Naive thymus-derived CD4-positive, alpha-beta T cell (primary cell): ENCODE data around the gene ARHGEF16. TPM values are rescaled to one million over a fixed set of nuclear protein-coding genes. Genes with fewer than 3 reads are reported as not detected.

Experiments
- ATAC-seq: fragments of 150-1000 bp; cut with Tn5 transposase; 2 replicates; pipeline ENCODE4 v1.10.0; 2021; ENCODE audit warnings: mild to moderate bottlenecking, moderate library complexity
- CTCF ChIA-PET: fragments of 350-600 bp; sonication (Branson Sonifier 250); formaldehyde crosslinking; loops from one replicate; lab custom pipeline; 2021; ENCODE audit warnings: antibody characterized with exemption; lab: Charles Lee
- POLR2A ChIA-PET: fragments of 350-600 bp; sonication (Branson Sonifier 250); formaldehyde crosslinking; loops from one replicate; lab custom pipeline; 2021; ENCODE audit warnings: antibody characterized with exemption, inconsistent platforms; lab: Charles Lee
- DNase-seq, 9 donors: peaks; one replicate each; pipeline versions ENCODE4 v3.0.0 to v3.0.0-alpha.2; 2020 to 2022; ENCODE audit warnings: mixed read lengths in 1 of 9
- H3K27ac ChIP-seq: one replicate; pipeline ENCODE4 v1.7.0; 2013; ENCODE audit warnings: mild to moderate bottlenecking, low read depth, low read length, moderate library complexity
- H3K27me3 ChIP-seq, 2 donors: one replicate each; pipeline ENCODE4 v1.7.0; 2013; ENCODE audit warnings: low read length in 2 of 2, mild to moderate bottlenecking in 2 of 2, moderate library complexity in 2 of 2; ENCODE audit not compliant: control insufficient read depth in 2 of 2, insufficient read depth in 2 of 2
- H3K36me3 ChIP-seq, 3 experiments: 1 replicate in 2 of 3; 2 replicates in 1 of 3; pipeline ENCODE4 v1.7.0; 2013; ENCODE audit warnings: low read length in 3 of 3, mild to moderate bottlenecking in 3 of 3, moderate library complexity in 1 of 3; ENCODE audit not compliant: insufficient read depth in 3 of 3, control insufficient read depth in 2 of 3
- H3K4me1 ChIP-seq, 2 donors: one replicate each; pipeline ENCODE4 v1.7.0; 2013; ENCODE audit warnings: low read length in 2 of 2, mild to moderate bottlenecking in 2 of 2, moderate library complexity in 1 of 2; ENCODE audit not compliant: control insufficient read depth in 2 of 2, insufficient read depth in 2 of 2
- H3K4me3 ChIP-seq: 2 replicates; pipeline ENCODE4 v1.7.0; 2013; ENCODE audit warnings: mild to moderate bottlenecking, low read length
- H3K9me3 ChIP-seq, 3 experiments: 1 replicate in 2 of 3; 2 replicates in 1 of 3; pipeline ENCODE4 v1.7.0; 2013; ENCODE audit warnings: low read length in 3 of 3; ENCODE audit not compliant: control insufficient read depth in 2 of 3
- H3K27ac Mint-ChIP-seq, 9 donors: one replicate each; pipeline ENCODE4 v1.8.0; 2020 to 2022; ENCODE audit warnings: mixed read lengths in 9 of 9, mild to moderate bottlenecking in 8 of 9, moderate library complexity in 5 of 9, inconsistent platforms in 2 of 9
- H3K27me3 Mint-ChIP-seq, 5 donors: one replicate each; pipeline ENCODE4 v1.8.0; 2021 to 2022; ENCODE audit warnings: mixed read lengths in 5 of 5, mild to moderate bottlenecking in 1 of 5
- H3K36me3 Mint-ChIP-seq, 5 donors: one replicate each; pipeline ENCODE4 v1.8.0; 2020 to 2022; ENCODE audit warnings: mixed read lengths in 5 of 5, mild to moderate bottlenecking in 3 of 5, inconsistent platforms in 1 of 5
- H3K4me1 Mint-ChIP-seq, 7 donors: one replicate each; pipeline ENCODE4 v1.8.0; 2020 to 2022; ENCODE audit warnings: mixed read lengths in 7 of 7, mild to moderate bottlenecking in 3 of 7, inconsistent platforms in 1 of 7
- H3K4me3 Mint-ChIP-seq, 10 donors: one replicate each; pipeline ENCODE4 v1.8.0; 2020 to 2022; ENCODE audit warnings: mild to moderate bottlenecking in 10 of 10, mixed read lengths in 10 of 10, moderate library complexity in 6 of 10, inconsistent platforms in 2 of 10
- H3K9me3 Mint-ChIP-seq, 11 donors: one replicate each; pipeline ENCODE4 v1.8.0; 2020 to 2022; ENCODE audit warnings: mixed read lengths in 11 of 11, mild to moderate bottlenecking in 4 of 11, inconsistent platforms in 1 of 11, moderate library complexity in 1 of 11
- intact Hi-C, 2 donors: fragments of 100-400 bp; cut with micrococcal nuclease; formaldehyde crosslinking; loops; one replicate each; pipeline ENCODE4 v1.15.1; 2023
- polyA plus RNA-seq, 2 donors: library from polyadenylated mRNA; unstranded; fragments of 300-500 nt; fragmentation: Illumina TruSeq; gene quantifications; one replicate each; pipeline ENCODE4 v1.2.3, GENCODE V29; 2021
- total RNA-seq, 6 experiments: library from RNA in 5 of 6; stranded (reverse) in 5 of 6; gene quantifications; 1 replicate in 5 of 6; 2 replicates in 1 of 6; pipeline ENCODE4 v1.2.3 and lab custom pipeline; 2021 to 2026

ARHGEF16 gene
- total and polyA plus RNA-seq, 7 experiments from 2014 or later = 0.16 TPM; not detected in 6

DNA sequence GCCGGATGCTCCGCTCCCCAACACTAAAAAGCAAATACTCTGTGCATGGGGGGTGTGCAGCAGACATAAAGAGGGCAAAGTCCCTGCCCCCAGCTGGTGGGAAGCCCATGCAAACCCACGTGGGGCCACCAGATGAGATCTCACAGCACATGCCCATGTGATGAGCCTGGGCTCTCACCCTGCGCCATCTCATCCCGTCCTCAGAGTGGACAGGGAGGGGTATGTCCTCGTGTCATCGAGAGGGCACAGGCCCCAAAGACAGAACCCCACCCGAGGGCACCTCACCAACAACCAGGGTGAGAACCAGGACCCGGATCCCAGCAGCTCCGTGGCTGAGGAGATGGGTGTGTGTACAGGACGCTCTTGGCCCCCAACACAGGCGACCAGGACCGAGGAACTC is 25.1 kb upstream of the ARHGEF16 start:
- no peak for DNase-seq
- ATAC-seq = no peak
- Mint-ChIP-seq H3K36me3 (no peaks in the 10 kb centered on the region), H3K27ac (no peak overlapping the region), H3K4me3 (no peak overlapping the region), H3K4me1 (peaks cover 0 to 3% (median 0%) of the 10 kb centered on the region in 7 donors), H3K9me3 (no peaks in the 10 kb centered on the region), H3K27me3 (no peaks in the 10 kb centered on the region)
- H3K27ac ChIP-seq = no peak overlapping the region
- H3K27me3 ChIP-seq = no peaks in the 10 kb centered on the region
- no peak overlapping the region for H3K4me3 ChIP-seq
- H3K36me3 ChIP-seq = no peaks in the 10 kb centered on the region
- H3K4me1 ChIP-seq = no peaks in the 10 kb centered on the region
- intact Hi-C loops = no loop called here
- no peaks in the 10 kb centered on the region for H3K9me3 ChIP-seq
- POLR2A ChIA-PET = no interaction called here
- CTCF ChIA-PET = no interaction called here

DNA sequence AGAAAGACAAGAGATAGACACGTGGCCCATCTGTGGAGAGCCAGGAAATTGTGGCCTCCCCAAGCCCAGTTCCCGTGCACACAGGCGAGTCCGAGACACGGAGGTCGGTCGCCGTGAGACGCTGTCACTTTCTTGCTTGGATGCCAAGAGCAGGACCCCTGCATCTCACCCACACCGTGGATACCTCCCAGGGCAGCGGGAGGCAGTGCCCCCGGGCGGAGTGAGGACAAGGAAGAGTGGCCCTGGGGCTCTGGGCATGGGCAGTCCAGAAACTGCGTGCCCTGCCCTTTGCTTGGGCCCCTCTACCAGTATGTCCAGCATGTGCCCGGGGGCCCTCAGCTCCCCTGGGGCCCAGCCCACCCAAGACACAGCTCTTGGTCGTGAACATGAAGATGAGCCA is 24.7 kb upstream of the ARHGEF16 start:
- no peaks in the 10 kb centered on the region for H3K36me3 Mint-ChIP-seq

DNA sequence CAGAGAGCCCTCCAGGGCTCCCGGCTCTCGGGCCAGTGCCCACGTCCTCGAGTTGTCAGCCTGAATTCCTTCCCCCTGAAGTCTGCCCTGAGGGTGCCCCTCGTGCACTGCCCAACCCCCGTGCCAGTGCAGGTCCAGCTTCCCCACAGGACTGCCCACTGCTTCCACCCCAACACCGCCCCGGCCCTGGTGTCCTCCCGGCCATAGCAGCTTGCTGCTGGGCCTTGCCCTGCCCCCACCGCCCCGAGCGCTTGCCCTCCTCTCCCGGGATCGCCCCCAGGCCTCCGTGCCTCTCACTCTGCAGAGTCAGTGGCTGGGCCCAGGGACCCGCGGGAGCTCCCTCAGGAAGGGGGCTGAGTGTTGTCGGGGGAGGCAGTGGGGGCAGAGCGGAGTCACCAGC is 24.1 kb upstream of the ARHGEF16 start:
- H3K4me3 Mint-ChIP-seq = no peak overlapping the region
- no peaks in the 10 kb centered on the region for H3K27me3 Mint-ChIP-seq
- no peak overlapping the region for H3K27ac Mint-ChIP-seq
- H3K36me3 ChIP-seq = no peaks in the 10 kb centered on the region
- H3K27ac ChIP-seq = no peak overlapping the region
- no peaks in the 10 kb centered on the region for H3K27me3 ChIP-seq
- POLR2A ChIA-PET = no interaction called here
- no peaks in the 10 kb centered on the region for H3K9me3 Mint-ChIP-seq
- intact Hi-C loops = no loop called here
- no peak overlapping the region for H3K4me3 ChIP-seq
- DNase-seq = no peak
- no peaks in the 10 kb centered on the region for H3K4me1 ChIP-seq
- CTCF ChIA-PET = no interaction called here
- no peaks in the 10 kb centered on the region for H3K9me3 ChIP-seq
- H3K36me3 Mint-ChIP-seq = no peaks in the 10 kb centered on the region
- no peak for ATAC-seq
- peaks cover 0 to 3% (median 0%) of the 10 kb centered on the region in 7 donors for H3K4me1 Mint-ChIP-seq

More for the DNA sequence above, 24.7 kb upstream of the ARHGEF16 start:
- Histone ChIP-seq H3K36me3 (no peaks in the 10 kb centered on the region), H3K9me3 (no peaks in the 10 kb centered on the region), H3K27me3 (no peaks in the 10 kb centered on the region), H3K4me3 (no peak overlapping the region), H3K4me1 (no peaks in the 10 kb centered on the region), H3K27ac (no peak overlapping the region)
- no peaks in the 10 kb centered on the region for H3K9me3 Mint-ChIP-seq
- intact Hi-C loops = no loop called here
- no peaks in the 10 kb centered on the region for H3K27me3 Mint-ChIP-seq
- no peak overlapping the region for H3K4me3 Mint-ChIP-seq
- ATAC-seq (no peak), DNase-seq (no peak)
- H3K4me1 Mint-ChIP-seq = peaks cover 0 to 3% (median 0%) of the 10 kb centered on the region in 7 donors
- ChIA-PET CTCF (no interaction called here), POLR2A (no interaction called here)
- no peak overlapping the region for H3K27ac Mint-ChIP-seq

DNA sequence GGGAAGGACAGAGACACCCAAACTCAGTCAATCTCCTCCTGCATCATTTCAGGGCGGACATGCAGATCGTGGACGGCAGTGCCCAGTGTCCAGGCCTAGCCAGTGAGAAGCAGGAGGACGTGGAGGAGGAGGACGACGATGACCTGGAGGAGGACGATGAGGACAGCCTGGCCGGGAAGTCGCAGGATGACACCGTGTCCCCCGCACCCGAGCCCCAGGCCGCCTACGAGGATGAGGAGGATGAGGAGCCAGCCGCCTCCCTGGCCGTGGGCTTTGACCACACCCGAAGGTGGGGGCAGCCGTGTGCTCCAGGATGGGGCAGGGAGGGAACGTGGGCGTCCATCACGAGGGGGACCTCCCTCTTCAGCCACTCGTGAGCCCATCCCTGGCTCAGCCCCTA is 23.6 kb upstream of the ARHGEF16 start:
- H3K27me3 ChIP-seq = no peaks in the 10 kb centered on the region
- CTCF ChIA-PET = no interaction called here
- no peak overlapping the region for H3K4me3 ChIP-seq
- Mint-ChIP-seq H3K27me3 (no peaks in the 10 kb centered on the region), H3K36me3 (no peaks in the 10 kb centered on the region), H3K9me3 (no peaks in the 10 kb centered on the region), H3K4me1 (peaks cover 0 to 3% (median 0%) of the 10 kb centered on the region in 7 donors), H3K4me3 (no peak overlapping the region), H3K27ac (no peak overlapping the region)
- no peaks in the 10 kb centered on the region for H3K36me3 ChIP-seq
- POLR2A ChIA-PET = no interaction called here
- no peaks in the 10 kb centered on the region for H3K4me1 ChIP-seq
- H3K27ac ChIP-seq = no peak overlapping the region
- ATAC-seq = peak; percentile 19
- DNase-seq = no peak
- intact Hi-C loops = no loop called here
- no peaks in the 10 kb centered on the region for H3K9me3 ChIP-seq

DNA sequence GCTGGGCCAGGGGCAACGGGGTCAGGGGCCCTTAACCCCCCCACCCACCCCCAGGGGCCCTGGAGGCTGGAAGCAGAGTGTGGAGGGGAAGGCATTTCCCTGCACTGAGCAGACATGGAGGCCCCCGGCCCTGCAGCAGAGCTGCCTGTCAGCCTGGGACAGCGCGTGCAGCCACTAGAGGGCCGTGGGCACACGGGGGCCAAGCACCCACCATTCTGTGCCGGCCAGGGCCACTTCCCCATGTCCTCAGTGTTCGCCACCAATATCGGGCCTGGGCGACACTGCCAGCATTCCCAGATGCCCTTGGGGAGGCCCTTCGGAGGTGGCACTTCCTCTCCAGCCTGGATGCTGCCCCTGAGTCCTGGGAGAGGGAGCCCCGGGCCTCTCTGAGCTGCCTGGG is 23.2 kb upstream of the ARHGEF16 start:
- no peaks in the 10 kb centered on the region for H3K9me3 ChIP-seq
- H3K27me3 ChIP-seq = no peaks in the 10 kb centered on the region
- H3K36me3 ChIP-seq = no peaks in the 10 kb centered on the region
- ChIA-PET CTCF (no interaction called here), POLR2A (no interaction called here)
- Mint-ChIP-seq H3K4me1 (peaks cover 0 to 3% (median 0%) of the 10 kb centered on the region in 7 donors), H3K4me3 (no peak overlapping the region), H3K27ac (no peak overlapping the region), H3K9me3 (no peaks in the 10 kb centered on the region), H3K27me3 (no peaks in the 10 kb centered on the region), H3K36me3 (no peaks in the 10 kb centered on the region)
- ATAC-seq (no peak), DNase-seq (no peak)
- H3K4me3 ChIP-seq = no peak overlapping the region
- H3K4me1 ChIP-seq = no peaks in the 10 kb centered on the region
- intact Hi-C loops = no loop called here
- no peak overlapping the region for H3K27ac ChIP-seq

DNA sequence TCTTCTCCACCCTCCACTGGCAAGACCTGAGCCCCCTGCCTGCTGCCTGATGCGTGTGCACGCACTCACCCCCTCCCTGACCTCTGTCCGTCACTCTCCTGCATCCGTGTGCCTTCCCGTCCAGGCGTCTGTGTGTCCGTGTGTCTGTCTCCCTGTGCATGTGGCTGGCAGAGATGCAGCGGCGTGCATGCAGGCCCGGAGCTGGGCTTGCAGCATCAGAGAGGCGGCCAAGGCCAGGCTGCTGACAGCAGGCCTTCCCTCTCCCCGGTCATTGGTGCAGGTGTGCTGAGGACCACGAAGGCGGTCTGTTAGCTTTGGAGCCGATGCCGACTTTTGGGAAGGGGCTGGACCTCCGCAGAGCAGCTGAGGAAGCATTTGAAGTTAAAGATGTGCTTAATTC is 22.8 kb upstream of the ARHGEF16 start:
- Histone ChIP-seq H3K27ac (no peak overlapping the region), H3K27me3 (no peaks in the 10 kb centered on the region), H3K36me3 (no peaks in the 10 kb centered on the region), H3K4me3 (no peak overlapping the region), H3K4me1 (no peaks in the 10 kb centered on the region), H3K9me3 (no peaks in the 10 kb centered on the region)
- ChIA-PET POLR2A (no interaction called here), CTCF (no interaction called here)
- Mint-ChIP-seq H3K27me3 (no peaks in the 10 kb centered on the region), H3K4me1 (peaks cover 0 to 3% (median 0%) of the 10 kb centered on the region in 7 donors), H3K27ac (no peak overlapping the region), H3K36me3 (no peaks in the 10 kb centered on the region), H3K4me3 (no peak overlapping the region), H3K9me3 (no peaks in the 10 kb centered on the region)
- ATAC-seq (no peak), DNase-seq (no peak)
- intact Hi-C loops = no loop called here

DNA sequence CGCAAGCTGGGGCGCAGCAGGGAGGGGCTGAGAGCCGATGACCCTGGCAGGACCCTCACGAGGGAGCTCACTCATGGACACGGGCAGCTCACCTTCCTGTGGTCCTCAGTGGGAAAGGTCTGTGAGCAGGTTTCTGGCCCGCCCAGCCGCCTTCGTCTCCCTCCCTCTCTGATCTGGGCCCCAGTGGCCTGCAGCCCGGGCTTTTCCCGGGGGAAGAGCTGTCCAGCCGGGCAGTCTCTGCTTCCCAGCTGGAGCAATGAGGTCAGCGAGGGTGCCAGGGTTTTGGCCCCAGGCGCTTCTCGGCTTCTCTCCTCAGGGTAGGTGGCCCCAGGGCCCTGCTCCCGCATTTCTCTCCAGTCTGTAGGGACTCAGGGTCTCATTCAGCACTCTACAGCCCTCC is 22.2 kb upstream of the ARHGEF16 start:
- POLR2A ChIA-PET = no interaction called here
- Histone ChIP-seq H3K36me3 (no peaks in the 10 kb centered on the region), H3K4me1 (no peaks in the 10 kb centered on the region), H3K9me3 (no peaks in the 10 kb centered on the region), H3K4me3 (no peak overlapping the region), H3K27ac (no peak overlapping the region), H3K27me3 (no peaks in the 10 kb centered on the region)
- Mint-ChIP-seq H3K36me3 (no peaks in the 10 kb centered on the region), H3K27ac (no peak overlapping the region), H3K27me3 (no peaks in the 10 kb centered on the region), H3K9me3 (no peaks in the 10 kb centered on the region), H3K4me3 (no peak overlapping the region), H3K4me1 (peaks cover 0 to 3% (median 0%) of the 10 kb centered on the region in 7 donors)
- intact Hi-C loops = no loop called here
- DNase-seq (no peak), ATAC-seq (no peak)
- CTCF ChIA-PET = no interaction called here
